ENCODE data around the gene SMG1. TPM values are rescaled to one million over a fixed set of nuclear protein-coding genes. Genes with fewer than 3 reads are reported as not detected.
A peak's percentile ranks its signal among the peaks of the same experiment; 100 is the strongest.
"Not testable (repeated sequence)": the region's sequence is repeated elsewhere in the genome, so short reads cannot be mapped to it uniquely, and the experiment has no call there.

Gene SMG1
- total and polyA plus RNA-seq, 10 of the 15 experiments (the other 5 are each of a cell fraction or from before 2014, with no cell fraction given): 3.9 to 66.7 (median 37.0) TPM

DNA sequence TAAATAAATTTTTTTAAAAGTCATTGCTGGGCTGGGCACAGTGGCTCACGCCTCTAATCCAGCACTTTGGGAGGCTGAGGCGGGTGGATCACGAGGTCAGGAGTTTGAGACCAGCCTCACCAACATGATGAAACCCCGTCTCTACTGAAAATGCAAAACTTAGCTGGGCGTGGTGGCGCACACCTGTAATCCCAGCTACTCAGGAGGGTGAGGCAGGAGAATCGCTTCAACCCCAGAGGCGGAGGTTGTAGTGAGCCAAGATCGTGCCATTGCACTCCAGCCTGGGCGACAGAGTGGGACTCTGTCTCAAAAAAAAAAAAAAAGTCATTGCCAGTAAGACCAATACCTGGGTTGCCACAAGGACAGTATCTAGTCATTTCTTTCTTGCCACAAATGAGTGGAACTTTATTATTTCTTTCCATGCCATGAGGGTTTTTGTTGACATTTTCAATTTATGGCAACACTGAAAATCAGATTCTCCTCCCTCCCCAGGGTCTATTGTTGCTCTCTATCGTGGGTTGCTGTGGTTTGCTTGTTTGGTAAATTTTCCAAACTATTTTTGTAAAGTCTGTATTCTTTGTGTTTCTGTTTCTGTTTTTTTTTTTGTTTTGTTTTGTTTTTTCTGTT is 155.8 kb downstream of the SMG1 start:
- H2AFZ ChIP-seq (ENCODE audit: control insufficient read depth, low read depth, low read length); BruUV-seq (replicated peaks); intact Hi-C loops (cut with micrococcal nuclease; ENCODE audit: unreplicated experiment); H3K27me3 ChIP-seq (replicated peaks in 1 of 2; ENCODE audit: control insufficient read depth in 2 of 2, insufficient read depth in 2 of 2, low read length in 1 of 2); H3K4me3 ChIP-seq; SMC1A ChIA-PET (ENCODE audit: uncharacterized antibody, unreplicated experiment); H3K27ac ChIP-seq (ENCODE audit: control insufficient read depth, insufficient read depth); H3K4me1 ChIP-seq (ENCODE audit: control insufficient read depth, insufficient read depth, low read length); H3K36me3 ChIP-seq (ENCODE audit: control insufficient read depth in 2 of 2, insufficient read depth in 2 of 2, low read length in 1 of 2); H3K9ac ChIP-seq (ENCODE audit: control insufficient read depth, insufficient read depth, low read length); FAIRE-seq; H3K9me3 ChIP-seq (replicated peaks; ENCODE audit: control insufficient read depth, insufficient read depth, low read length); RAD21 ChIA-PET (ENCODE audit: unreplicated experiment); H3K4me2 ChIP-seq (ENCODE audit: control insufficient read depth, insufficient read depth); H3K79me2 ChIP-seq (ENCODE audit: control insufficient read depth, insufficient read depth, low read length); H4K20me1 ChIP-seq (ENCODE audit: control insufficient read depth, insufficient read depth); DNase-seq (ENCODE audit: low read depth, low spot score): not testable (repeated sequence)
- TF ChIP-seq, protein P1, sequence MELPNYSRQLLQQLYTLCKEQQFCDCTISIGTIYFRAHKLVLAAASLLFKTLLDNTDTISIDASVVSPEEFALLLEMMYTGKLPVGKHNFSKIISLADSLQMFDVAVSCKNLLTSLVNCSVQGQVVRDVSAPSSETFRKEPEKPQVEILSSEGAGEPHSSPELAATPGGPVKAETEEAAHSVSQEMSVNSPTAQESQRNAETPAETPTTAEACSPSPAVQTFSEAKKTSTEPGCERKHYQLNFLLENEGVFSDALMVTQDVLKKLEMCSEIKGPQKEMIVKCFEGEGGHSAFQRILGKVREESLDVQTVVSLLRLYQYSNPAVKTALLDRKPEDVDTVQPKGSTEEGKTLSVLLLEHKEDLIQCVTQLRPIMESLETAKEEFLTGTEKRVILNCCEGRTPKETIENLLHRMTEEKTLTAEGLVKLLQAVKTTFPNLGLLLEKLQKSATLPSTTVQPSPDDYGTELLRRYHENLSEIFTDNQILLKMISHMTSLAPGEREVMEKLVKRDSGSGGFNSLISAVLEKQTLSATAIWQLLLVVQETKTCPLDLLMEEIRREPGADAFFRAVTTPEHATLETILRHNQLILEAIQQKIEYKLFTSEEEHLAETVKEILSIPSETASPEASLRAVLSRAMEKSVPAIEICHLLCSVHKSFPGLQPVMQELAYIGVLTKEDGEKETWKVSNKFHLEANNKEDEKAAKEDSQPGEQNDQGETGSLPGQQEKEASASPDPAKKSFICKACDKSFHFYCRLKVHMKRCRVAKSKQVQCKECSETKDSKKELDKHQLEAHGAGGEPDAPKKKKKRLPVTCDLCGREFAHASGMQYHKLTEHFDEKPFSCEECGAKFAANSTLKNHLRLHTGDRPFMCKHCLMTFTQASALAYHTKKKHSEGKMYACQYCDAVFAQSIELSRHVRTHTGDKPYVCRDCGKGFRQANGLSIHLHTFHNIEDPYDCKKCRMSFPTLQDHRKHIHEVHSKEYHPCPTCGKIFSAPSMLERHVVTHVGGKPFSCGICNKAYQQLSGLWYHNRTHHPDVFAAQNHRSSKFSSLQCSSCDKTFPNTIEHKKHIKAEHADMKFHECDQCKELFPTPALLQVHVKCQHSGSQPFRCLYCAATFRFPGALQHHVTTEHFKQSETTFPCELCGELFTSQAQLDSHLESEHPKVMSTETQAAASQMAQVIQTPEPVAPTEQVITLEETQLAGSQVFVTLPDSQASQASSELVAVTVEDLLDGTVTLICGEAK (IDR thresholded peaks at IDR 0.05; ENCODE audit: borderline replicate concordance): peak; percentile 61
- TF ChIP-seq IKZF2 (IDR thresholded peaks at IDR 0.05) (peak in 1 of 2 experiments; percentile 51; a peak in 2 of 4 replicates), JUNB (IDR thresholded peaks at IDR 0.05) (peak; percentile 75), MEF2A (IDR thresholded peaks at IDR 0.05; ENCODE audit: insufficient read depth, low read depth, low read length) (peak; percentile 34; the same call in 1 of the 2 replicates), BCL11A (IDR thresholded peaks at IDR 0.05; ENCODE audit: low read depth, low read length) (0 out of 2 replicates have a peak, but pooled peaks have one; percentile 16), RUNX3 (IDR thresholded peaks at IDR 0.05; ENCODE audit: low read length) (peak; percentile 68)
- peak; percentile 61 for ATAC-seq
- 67% methylated on average over 11 of the region's 11 CpGs for WGBS (ENCODE audit: insufficient coverage, insufficient replicate concordance, low lambda C conversion rate, missing lambda C conversion rate)
- POLR2A ChIA-PET: interaction anchor here (0.7 kb wide), 1 partner anchor 25 kb away, joined by 5 read pairs; no protein-coding TSS in a partner anchor
- CTCF ChIA-PET: interaction anchor here (1.4 kb wide), 1 partner anchor 14 kb away, joined by 4 read pairs; no protein-coding TSS in a partner anchor
- in situ Hi-C loops (cut with MboI): loop anchor here (25.0 kb wide), 2 partner anchors 833 to 1208 kb away; no protein-coding TSS in a partner anchor

Data from GM12878 (cell line).